Measurements from ENCODE around the gene ZNF469. TPM values are rescaled to one million over a fixed set of nuclear protein-coding genes. Genes with fewer than 3 reads are reported as not detected.

Gene ZNF469
- total RNA-seq: 1 to 10 TPM; 2.1 to 5.5 TPM
- 1 to 10 TPM; 1.4 to 3.4 (median 2.6) TPM for polyA plus RNA-seq (ENCODE audit: insufficient read length in 6 of 6)
- long read RNA-seq, donor 1, full-length matches to known transcripts: 21 of 21 reads
- long read RNA-seq, donor 1, partial matches to known transcripts: 0 of 21 reads
- long read RNA-seq, donor 1, other reads (novel, unspliced or antisense): 0 of 21 reads
- long read RNA-seq, donor 2, full-length matches to known transcripts: 30 of 30 reads
- long read RNA-seq, donor 2, partial matches to known transcripts: 0 of 30 reads
- long read RNA-seq, donor 2, other reads (novel, unspliced or antisense): 0 of 30 reads
- long read RNA-seq, donor 3, full-length matches to known transcripts: 1 of 1 reads
- long read RNA-seq, donor 3, partial matches to known transcripts: 0 of 1 reads
- long read RNA-seq, donor 3, other reads (novel, unspliced or antisense): 0 of 1 reads
- long read RNA-seq, donor 4: 0 reads
- long read RNA-seq, donor 5, full-length matches to known transcripts: 16 of 16 reads
- long read RNA-seq, donor 5, partial matches to known transcripts: 0 of 16 reads
- long read RNA-seq, donor 5, other reads (novel, unspliced or antisense): 0 of 16 reads
- long read RNA-seq, donor 6, full-length matches to known transcripts: 5 of 5 reads
- long read RNA-seq, donor 6, partial matches to known transcripts: 0 of 5 reads
- long read RNA-seq, donor 6, other reads (novel, unspliced or antisense): 0 of 5 reads
- long read RNA-seq, donor 7, full-length matches to known transcripts: 2 of 2 reads
- long read RNA-seq, donor 7, partial matches to known transcripts: 0 of 2 reads
- long read RNA-seq, donor 7, other reads (novel, unspliced or antisense): 0 of 2 reads
- long read RNA-seq, donor 8, full-length matches to known transcripts: 11 of 11 reads
- long read RNA-seq, donor 8, partial matches to known transcripts: 0 of 11 reads
- long read RNA-seq, donor 8, other reads (novel, unspliced or antisense): 0 of 11 reads
- long read RNA-seq, donor 9: 0 reads
- long read RNA-seq, donor 10: 0 reads
- long read RNA-seq, donor 11: 0 reads
- long read RNA-seq, donor 12, full-length matches to known transcripts: 7 of 7 reads
- long read RNA-seq, donor 12, partial matches to known transcripts: 0 of 7 reads
- long read RNA-seq, donor 12, other reads (novel, unspliced or antisense): 0 of 7 reads

GRCh38 chr16:88382491-88383400 is at the start of gene ZNF469:
TSS of gene ZNF469 (plus strand) at chr16:88382959. CDS start at chr16:88427471, 44,512 bp downstream.
- TF ChIP-seq CTCF (IDR thresholded peaks at IDR 0.05): no peak
- ATAC-seq: peak; percentile 48
- no peaks in the 10 kb centered on the region for H3K9me3 ChIP-seq
- peak in 2 of 4 donors; percentile 29 to 78 for DNase-seq
- intact Hi-C loops (cut with DNase I): no loop called here
- no peak within 1 kb of the TSS for H3K27ac ChIP-seq
- H3K36me3 ChIP-seq: no peaks in the 10 kb centered on the region
- peak within 1 kb of the TSS; percentile 15 to 28 for H3K4me3 ChIP-seq
- peaks cover 14 to 83% of the 10 kb centered on the region in 2 donors for H3K27me3 ChIP-seq
- peaks cover 0 to 10% of the 10 kb centered on the region in 2 donors for H3K4me1 ChIP-seq

- intact Hi-C loops (cut with DNase I): no loop called here
- H3K4me3 ChIP-seq: no peak overlapping the region
- H3K27me3 ChIP-seq: peaks cover 0 to 11% of the 10 kb centered on the region in 2 donors
- no peak for TF ChIP-seq CTCF (IDR thresholded peaks at IDR 0.05)
- H3K4me1 ChIP-seq: no peaks in the 10 kb centered on the region
- no peaks in the 10 kb centered on the region for H3K36me3 ChIP-seq
- no peak overlapping the region for H3K27ac ChIP-seq
- H3K9me3 ChIP-seq: no peaks in the 10 kb centered on the region
- ATAC-seq (no peak), DNase-seq (no peak)
Measured at GRCh38 chr16:88333848-88334777, 48.6 kb upstream of the ZNF469 start.

GRCh38 chr16:88334778-88335720 is 47.7 kb upstream of the ZNF469 start:
- Histone ChIP-seq H3K4me1 (no peaks in the 10 kb centered on the region), H3K27ac (no peak overlapping the region), H3K4me3 (no peak overlapping the region), H3K27me3 (peaks cover 0 to 14% of the 10 kb centered on the region in 2 donors), H3K9me3 (no peaks in the 10 kb centered on the region), H3K36me3 (no peaks in the 10 kb centered on the region)
- intact Hi-C loops (cut with DNase I): no loop called here
- ATAC-seq (no peak), DNase-seq (peak in 1 of 4 donors; percentile 57)
- TF ChIP-seq CTCF (IDR thresholded peaks at IDR 0.05): no peak

Measured in left lung (tissue), 14 donors.